K562 (cell line): ENCODE data around the gene STX11. TPM values are rescaled to one million over a fixed set of nuclear protein-coding genes. Genes with fewer than 3 reads are reported as not detected.
A peak's percentile ranks its signal among the peaks of the same experiment; 100 is the strongest.

Source experiments
- CEBPZ ChIP-seq: fragments of 150-350 bp; IDR thresholded peaks from 2 replicates; pipeline ENCODE4 v1.6.1; 2014; ENCODE audit warnings: low read depth, mild to moderate bottlenecking, low read length, borderline replicate concordance
- COPS2 ChIP-seq: fragments of 450-650 bp; conservative IDR thresholded peaks from 2 replicates; pipeline ENCODE4 v1.6.1; 2016; ENCODE audit warnings: mild to moderate bottlenecking, moderate library complexity
- DPF2 ChIP-seq: fragments of 450-650 bp; IDR thresholded peaks from 2 replicates; pipeline ENCODE4 v1.6.1; 2016
- EGR1 ChIP-seq: fragments of 450-650 bp; conservative IDR thresholded peaks from 2 replicates; pipeline ENCODE4 v1.6.1; 2017; ENCODE audit warnings: mild to moderate bottlenecking
- HDAC2 ChIP-seq: fragments of 450-650 bp; IDR thresholded peaks from 2 replicates; pipeline ENCODE4 v1.6.1; 2016; ENCODE audit warnings: mild to moderate bottlenecking
- IRF9 ChIP-seq: fragments of 450-650 bp; IDR thresholded peaks from 2 replicates; pipeline ENCODE4 v1.6.1; 2016; ENCODE audit warnings: missing biosample characterization, missing genetic modification characterization
- NRF1 ChIP-seq, 2 experiments: fragments of 450-650 bp; IDR thresholded peaks in 1 of 2; conservative IDR thresholded peaks in 1 of 2; 2 replicates each; pipeline ENCODE4 v1.6.1; 2014; ENCODE audit warnings: mild to moderate bottlenecking in 2 of 2
- PPARD ChIP-seq: fragments of 250-450 bp; sonication (Bioruptor Pico); IDR thresholded peaks from 2 replicates; pipeline ENCODE4 v1.8.0; 2022; ENCODE audit warnings: inconsistent platforms, mild to moderate bottlenecking, moderate library complexity
- RUNX1 ChIP-seq: sonication (generic); IDR thresholded peaks from 2 replicates; pipeline ENCODE4 v1.6.1; 2016; ENCODE audit warnings: antibody characterized with exemption, low read depth
- SIRT6 ChIP-seq: IDR thresholded peaks from one replicate; pipeline ENCODE4 v1.6.1; 2012; ENCODE audit warnings: low read depth, mild to moderate bottlenecking, control low read depth, inconsistent platforms, low read length, moderate library complexity
- TAF7 ChIP-seq: fragments of 450-650 bp; IDR thresholded peaks from 2 replicates; pipeline ENCODE4 v1.6.1; 2016; ENCODE audit warnings: missing genetic modification characterization, missing compliant biosample characterization
- USF1 ChIP-seq: sonication (generic); formaldehyde crosslinking; IDR thresholded peaks from 2 replicates; pipeline ENCODE4 v1.9.0; 2022; ENCODE audit warnings: mild to moderate bottlenecking, missing genetic modification reagents
- YY1 ChIP-seq, 3 experiments: IDR thresholded peaks; 2 replicates each; pipeline ENCODE4 v1.6.1; 2011; ENCODE audit warnings: low read length in 2 of 3, mild to moderate bottlenecking in 2 of 3, moderate library complexity in 2 of 3, borderline replicate concordance in 1 of 3, control low read depth in 1 of 3, low read depth in 1 of 3; ENCODE audit not compliant: insufficient read depth in 3 of 3, insufficient replicate concordance in 2 of 3, control insufficient read depth in 1 of 3, insufficient read length in 1 of 3; ENCODE audit errors: extremely low read depth in 1 of 3
- ZBTB1 ChIP-seq: sonication (generic); formaldehyde crosslinking; IDR thresholded peaks from 2 replicates; pipeline ENCODE4 v1.8.1; 2023; ENCODE audit warnings: missing genetic modification reagents, low read depth, mild to moderate bottlenecking, borderline replicate concordance
- ZFPM2 ChIP-seq: fragments of 250-450 bp; sonication (Bioruptor Pico); IDR thresholded peaks from 2 replicates; pipeline ENCODE4 v1.5.1; 2022; ENCODE audit warnings: mild to moderate bottlenecking
- ZNF146 ChIP-seq: IDR thresholded peaks from one replicate; pipeline ENCODE4 v1.6.1; 2018; ENCODE audit warnings: missing compliant biosample characterization; ENCODE audit not compliant: unreplicated experiment
- ZNF165 ChIP-seq: fragments of 250-450 bp; sonication (Bioruptor Pico); IDR thresholded peaks from 2 replicates; pipeline ENCODE4 v1.4.0; 2020; ENCODE audit warnings: borderline replicate concordance
- ZNF253 ChIP-seq: fragments of 250-450 bp; sonication (Bioruptor Pico); conservative IDR thresholded peaks from 2 replicates; pipeline ENCODE4 v1.6.1; 2021; ENCODE audit warnings: mild to moderate bottlenecking
- ZNF518B ChIP-seq: fragments of 250-450 bp; sonication (Bioruptor Pico); IDR thresholded peaks from 2 replicates; pipeline ENCODE4 v1.5.0; 2021; ENCODE audit warnings: mild to moderate bottlenecking, moderate library complexity
- ZNF696 ChIP-seq: fragments of 250-450 bp; sonication (Bioruptor Pico); conservative IDR thresholded peaks from 2 replicates; pipeline ENCODE4 v1.4.0; 2020; ENCODE audit warnings: mild to moderate bottlenecking, moderate library complexity
- ZNF79 ChIP-seq: fragments of 250-450 bp; sonication (Bioruptor Pico); IDR thresholded peaks from 2 replicates; pipeline ENCODE4 v1.4.0; 2020; ENCODE audit warnings: low read depth, mild to moderate bottlenecking, moderate library complexity
- polyA plus RNA-seq, 8 experiments: library from polyadenylated mRNA; depleted of rRNA in 4 of 8; stranded (reverse) in 5 of 8; unstranded in 3 of 8; fragments of >200 nt; fragmentation: Nextera tagmentation in 2 of 8; fragmentation: Illumina TruSeq in 1 of 8; extraction: Ambion mirVana in 2 of 8; extraction: Trizol in 1 of 8; gene quantifications; 2 replicates each; pipeline versions ENCODE4 v1.2.1 to v1.2.3, GENCODE V29; 2011 to 2014; ENCODE audit warnings: inconsistent platforms in 1 of 8, missing spikeins in 1 of 8
- total RNA-seq, 7 experiments: library from RNA; depleted of rRNA in 6 of 7; stranded (reverse); fragments of >200 nt in 6 of 7; fragmentation: Illumina TruSeq in 2 of 7; extraction: Trizol in 2 of 7; gene quantifications; 2 replicates each; pipeline versions ENCODE4 v1.2.1 to v1.2.3, GENCODE V29; 2011 to 2021; ENCODE audit warnings: low replicate concordance in 1 of 7

STX11 gene
- total and polyA plus RNA-seq, 9 of the 15 experiments (the other 6 are each of a cell fraction or from before 2014, with no cell fraction given) = 0.06 to 0.73 (median 0.40) TPM

- TF ChIP-seq USF1 (CRISPR knock-in tag) = no peak
- TF ChIP-seq DPF2 = 0 out of 2 replicates have a peak, but pooled peaks have one; percentile 13
- no peak for TF ChIP-seq COPS2
- TF ChIP-seq CEBPZ = no peak
- TF ChIP-seq ZNF165 (CRISPR knock-in tag) = no peak
- TF ChIP-seq RUNX1 = no peak
- TF ChIP-seq YY1 (IDR thresholded peaks at IDR 0.05; ENCODE audit: borderline replicate concordance in 1 of 3, control insufficient read depth in 1 of 3, extremely low read depth in 1 of 3, insufficient read depth in 3 of 3, insufficient read length in 1 of 3, insufficient replicate concordance in 2 of 3, low read depth in 1 of 3, low read length in 2 of 3) = no peak
- no peak for TF ChIP-seq HDAC2
- TF ChIP-seq ZNF696 (CRISPR knock-in tag) = no peak
- no peak for TF ChIP-seq NRF1 (conservative IDR thresholded peaks at IDR 0.05 in 1 of 2, IDR thresholded peaks at IDR 0.05 in 1 of 2)
- TF ChIP-seq IRF9 = no peak
- TF ChIP-seq ZNF79 = no peak
- TF ChIP-seq ZNF146 (CRISPR knock-in tag) = no peak
- TF ChIP-seq ZNF253 (CRISPR knock-in tag) = no peak
- no peak for TF ChIP-seq EGR1
- no peak for TF ChIP-seq SIRT6
- TF ChIP-seq ZNF518B (CRISPR knock-in tag) = no peak
- TF ChIP-seq PPARD (CRISPR knock-in tag) = no peak
- TF ChIP-seq ZBTB1 = no peak
- no peak for TF ChIP-seq ZFPM2 (CRISPR knock-in tag)
- TF ChIP-seq TAF7 (tag) = no peak
Observed at GRCh38 chr6:144215402-144215931, 65.2 kb downstream of the STX11 start (continued).
